ENCODE measurements around the gene MPP2.

MPP2 gene

DNA sequence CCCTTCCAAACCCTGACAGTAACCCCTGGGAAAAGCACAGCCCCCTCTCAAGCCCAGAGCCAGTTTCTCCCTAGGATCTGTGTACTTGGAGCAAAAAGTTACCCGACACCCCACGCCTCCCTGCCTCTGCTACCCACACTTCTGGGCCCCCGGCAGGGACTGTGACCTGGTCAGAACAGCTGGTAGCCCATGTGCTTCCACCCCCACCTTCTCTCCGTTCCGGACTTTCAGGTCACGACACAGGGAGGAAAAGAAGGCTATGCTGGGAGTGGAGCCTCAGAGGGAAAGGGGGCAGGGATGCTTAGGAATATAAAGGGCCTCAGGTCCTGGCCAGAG, 28.6 kb upstream of the MPP2 start:
- H3K9me2 ChIP-seq (replicated peaks; ENCODE audit: control insufficient read depth, low read length) = no peaks in the 10 kb centered on the region
- no peak overlapping the region for H3K4me3 ChIP-seq (ENCODE audit: low read length)
- H3K27ac ChIP-seq (ENCODE audit: low read depth, low read length) = no peak overlapping the region
- H3K4me1 ChIP-seq (ENCODE audit: control insufficient read depth, low read length) = no peaks in the 10 kb centered on the region
- no peak for TF ChIP-seq EZH2phosphoT487 (IDR thresholded peaks at IDR 0.05; ENCODE audit: borderline replicate concordance, low read length)
- TF ChIP-seq, protein P1, sequence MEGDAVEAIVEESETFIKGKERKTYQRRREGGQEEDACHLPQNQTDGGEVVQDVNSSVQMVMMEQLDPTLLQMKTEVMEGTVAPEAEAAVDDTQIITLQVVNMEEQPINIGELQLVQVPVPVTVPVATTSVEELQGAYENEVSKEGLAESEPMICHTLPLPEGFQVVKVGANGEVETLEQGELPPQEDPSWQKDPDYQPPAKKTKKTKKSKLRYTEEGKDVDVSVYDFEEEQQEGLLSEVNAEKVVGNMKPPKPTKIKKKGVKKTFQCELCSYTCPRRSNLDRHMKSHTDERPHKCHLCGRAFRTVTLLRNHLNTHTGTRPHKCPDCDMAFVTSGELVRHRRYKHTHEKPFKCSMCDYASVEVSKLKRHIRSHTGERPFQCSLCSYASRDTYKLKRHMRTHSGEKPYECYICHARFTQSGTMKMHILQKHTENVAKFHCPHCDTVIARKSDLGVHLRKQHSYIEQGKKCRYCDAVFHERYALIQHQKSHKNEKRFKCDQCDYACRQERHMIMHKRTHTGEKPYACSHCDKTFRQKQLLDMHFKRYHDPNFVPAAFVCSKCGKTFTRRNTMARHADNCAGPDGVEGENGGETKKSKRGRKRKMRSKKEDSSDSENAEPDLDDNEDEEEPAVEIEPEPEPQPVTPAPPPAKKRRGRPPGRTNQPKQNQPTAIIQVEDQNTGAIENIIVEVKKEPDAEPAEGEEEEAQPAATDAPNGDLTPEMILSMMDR (IDR thresholded peaks at IDR 0.05; ENCODE audit: low read depth, low read length, poor library complexity, severe bottlenecking) = no peak
- no peaks in the 10 kb centered on the region for H3K36me3 ChIP-seq (ENCODE audit: control insufficient read depth, low read length)
- no peaks in the 10 kb centered on the region for H4K20me1 ChIP-seq (ENCODE audit: control insufficient read depth, insufficient read depth, low read depth, low read length)
- H3K27me3 ChIP-seq (ENCODE audit: control insufficient read depth, low read length) = peaks cover 9% of the 10 kb centered on the region
- H3K9me3 ChIP-seq (ENCODE audit: control insufficient read depth, insufficient read depth, low read length) = no peaks in the 10 kb centered on the region
- H3K79me2 ChIP-seq (ENCODE audit: control insufficient read depth, low read length) = no peaks in the 10 kb centered on the region
- no peaks in the 10 kb centered on the region for H3F3A ChIP-seq (ENCODE audit: control insufficient read depth, insufficient read depth)
- H3K4me2 ChIP-seq (ENCODE audit: low read length) = no peak overlapping the region

DNA sequence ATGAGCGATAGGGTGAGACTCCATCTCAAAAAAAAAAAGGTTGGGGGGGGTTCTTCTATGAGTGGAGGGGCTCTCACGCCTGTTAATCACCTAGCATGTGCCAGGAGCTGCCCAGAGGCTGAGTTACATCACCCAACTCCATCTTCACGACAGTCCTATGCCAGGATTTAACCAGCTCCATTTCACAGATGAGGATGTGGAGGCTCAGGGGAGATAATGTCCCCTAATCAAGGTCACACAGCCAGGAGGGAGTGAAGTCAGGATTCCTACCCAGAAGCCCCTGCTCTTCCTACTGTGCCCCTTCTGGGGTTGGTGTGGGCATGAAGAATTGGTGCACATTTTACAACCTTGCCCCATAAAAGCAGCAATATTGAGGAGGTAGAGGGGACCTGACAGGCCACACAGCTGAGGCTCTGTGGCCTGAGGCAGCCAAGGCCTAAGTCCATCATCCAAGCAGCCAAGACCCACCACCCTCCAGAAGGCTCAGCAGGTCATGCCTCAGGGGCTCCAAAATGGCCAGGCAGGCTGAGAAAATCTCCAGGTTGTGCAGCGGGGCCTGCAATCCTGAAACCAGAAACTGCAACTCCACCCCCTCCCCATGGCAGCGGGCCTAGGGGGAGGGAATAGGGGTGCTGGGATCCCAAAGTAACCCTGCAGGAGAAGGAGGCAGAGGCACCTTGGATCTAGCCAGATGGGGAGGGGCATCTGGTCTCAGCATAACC, 28.0 kb upstream of the MPP2 start:
- peaks cover 9% of the 10 kb centered on the region for H3K27me3 ChIP-seq (ENCODE audit: control insufficient read depth, low read length)
- no peaks in the 10 kb centered on the region for H4K20me1 ChIP-seq (ENCODE audit: control insufficient read depth, insufficient read depth, low read depth, low read length)
- no peaks in the 10 kb centered on the region for H3K79me2 ChIP-seq (ENCODE audit: control insufficient read depth, low read length)
- TF ChIP-seq, protein P1 (IDR thresholded peaks at IDR 0.05; ENCODE audit: low read depth, low read length, poor library complexity, severe bottlenecking) = no peak
- no peak for TF ChIP-seq EZH2phosphoT487 (IDR thresholded peaks at IDR 0.05; ENCODE audit: borderline replicate concordance, low read length)
- H3K4me3 ChIP-seq (ENCODE audit: low read length) = no peak overlapping the region
- no peaks in the 10 kb centered on the region for H3K9me3 ChIP-seq (ENCODE audit: control insufficient read depth, insufficient read depth, low read length)
- no peaks in the 10 kb centered on the region for H3K36me3 ChIP-seq (ENCODE audit: control insufficient read depth, low read length)
- no peak overlapping the region for H3K27ac ChIP-seq (ENCODE audit: low read depth, low read length)
- no peaks in the 10 kb centered on the region for H3K9me2 ChIP-seq (replicated peaks; ENCODE audit: control insufficient read depth, low read length)
- H3F3A ChIP-seq (ENCODE audit: control insufficient read depth, insufficient read depth) = no peaks in the 10 kb centered on the region
- no peak overlapping the region for H3K4me2 ChIP-seq (ENCODE audit: low read length)
- no peaks in the 10 kb centered on the region for H3K4me1 ChIP-seq (ENCODE audit: control insufficient read depth, low read length)

DNA sequence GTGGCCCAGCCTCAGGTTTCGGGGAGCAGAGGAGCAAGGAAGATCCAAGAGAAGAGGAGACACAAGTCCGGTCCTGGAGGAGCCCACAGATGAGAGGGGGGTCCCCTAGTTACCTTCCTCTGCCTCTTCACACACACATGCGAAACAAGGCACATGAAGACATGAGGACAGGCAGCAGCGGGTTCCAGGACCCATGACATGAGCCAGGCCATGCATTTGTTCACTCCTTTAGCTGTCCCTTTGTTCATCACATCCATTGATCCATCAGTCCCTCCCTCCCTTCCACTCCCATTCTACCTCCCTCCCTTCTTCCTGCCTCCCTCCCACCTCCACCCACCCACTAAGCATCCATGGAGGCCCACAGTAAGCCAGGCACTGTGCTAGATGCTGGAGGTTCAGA, 25.6 kb upstream of the MPP2 start:
- no peak overlapping the region for H3K27ac ChIP-seq (ENCODE audit: low read depth, low read length)
- H3K79me2 ChIP-seq (ENCODE audit: control insufficient read depth, low read length) = no peaks in the 10 kb centered on the region
- H3K4me2 ChIP-seq (ENCODE audit: low read length) = no peak overlapping the region

More for the DNA sequence above, 25.6 kb upstream of the MPP2 start:
- Histone ChIP-seq H3F3A (ENCODE audit: control insufficient read depth, insufficient read depth) (no peaks in the 10 kb centered on the region), H3K9me2 (replicated peaks; ENCODE audit: control insufficient read depth, low read length) (no peaks in the 10 kb centered on the region), H3K4me3 (ENCODE audit: low read length) (no peak overlapping the region), H3K9me3 (ENCODE audit: control insufficient read depth, insufficient read depth, low read length) (no peaks in the 10 kb centered on the region), H4K20me1 (ENCODE audit: control insufficient read depth, insufficient read depth, low read depth, low read length) (no peaks in the 10 kb centered on the region), H3K36me3 (ENCODE audit: control insufficient read depth, low read length) (no peaks in the 10 kb centered on the region), H3K27me3 (ENCODE audit: control insufficient read depth, low read length) (peaks cover 13% of the 10 kb centered on the region), H3K4me1 (ENCODE audit: control insufficient read depth, low read length) (no peaks in the 10 kb centered on the region)
- no peak for TF ChIP-seq EZH2phosphoT487 (IDR thresholded peaks at IDR 0.05; ENCODE audit: borderline replicate concordance, low read length)
- TF ChIP-seq, protein P1 (IDR thresholded peaks at IDR 0.05; ENCODE audit: low read depth, low read length, poor library complexity, severe bottlenecking) = no peak
